GM12801 (cell line): Measurements from ENCODE around the gene DNMBP.

ENCODE experiments used
- TF ChIP-seq, protein P1 (sequence below): IDR thresholded peaks from one replicate; pipeline ENCODE4 v1.5.1; 2011; ENCODE audit warnings: control low read depth; ENCODE audit not compliant: insufficient read length; ENCODE audit errors: extremely low read depth

DNMBP gene

DNA sequence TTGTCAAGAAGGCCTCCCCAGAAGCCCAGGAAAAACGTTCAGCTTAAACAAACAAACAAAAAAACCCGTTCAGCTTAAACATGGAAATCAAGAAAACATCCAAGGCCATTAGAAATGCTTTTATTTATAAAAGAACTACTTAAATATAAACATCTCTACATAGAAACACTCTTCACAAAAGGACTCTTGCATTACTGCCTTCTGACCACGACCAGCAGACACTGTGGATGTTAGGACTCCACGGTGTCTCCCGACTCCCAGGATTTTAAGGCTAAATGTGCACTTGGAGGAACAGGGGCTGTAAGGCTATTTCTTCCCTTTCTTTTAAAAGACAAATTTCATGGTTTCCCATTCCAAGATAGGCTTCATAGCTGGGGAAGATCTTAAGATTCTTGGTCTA, 134.3 kb downstream of the DNMBP start:
- TF ChIP-seq, protein P1, sequence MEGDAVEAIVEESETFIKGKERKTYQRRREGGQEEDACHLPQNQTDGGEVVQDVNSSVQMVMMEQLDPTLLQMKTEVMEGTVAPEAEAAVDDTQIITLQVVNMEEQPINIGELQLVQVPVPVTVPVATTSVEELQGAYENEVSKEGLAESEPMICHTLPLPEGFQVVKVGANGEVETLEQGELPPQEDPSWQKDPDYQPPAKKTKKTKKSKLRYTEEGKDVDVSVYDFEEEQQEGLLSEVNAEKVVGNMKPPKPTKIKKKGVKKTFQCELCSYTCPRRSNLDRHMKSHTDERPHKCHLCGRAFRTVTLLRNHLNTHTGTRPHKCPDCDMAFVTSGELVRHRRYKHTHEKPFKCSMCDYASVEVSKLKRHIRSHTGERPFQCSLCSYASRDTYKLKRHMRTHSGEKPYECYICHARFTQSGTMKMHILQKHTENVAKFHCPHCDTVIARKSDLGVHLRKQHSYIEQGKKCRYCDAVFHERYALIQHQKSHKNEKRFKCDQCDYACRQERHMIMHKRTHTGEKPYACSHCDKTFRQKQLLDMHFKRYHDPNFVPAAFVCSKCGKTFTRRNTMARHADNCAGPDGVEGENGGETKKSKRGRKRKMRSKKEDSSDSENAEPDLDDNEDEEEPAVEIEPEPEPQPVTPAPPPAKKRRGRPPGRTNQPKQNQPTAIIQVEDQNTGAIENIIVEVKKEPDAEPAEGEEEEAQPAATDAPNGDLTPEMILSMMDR = no peak

DNA sequence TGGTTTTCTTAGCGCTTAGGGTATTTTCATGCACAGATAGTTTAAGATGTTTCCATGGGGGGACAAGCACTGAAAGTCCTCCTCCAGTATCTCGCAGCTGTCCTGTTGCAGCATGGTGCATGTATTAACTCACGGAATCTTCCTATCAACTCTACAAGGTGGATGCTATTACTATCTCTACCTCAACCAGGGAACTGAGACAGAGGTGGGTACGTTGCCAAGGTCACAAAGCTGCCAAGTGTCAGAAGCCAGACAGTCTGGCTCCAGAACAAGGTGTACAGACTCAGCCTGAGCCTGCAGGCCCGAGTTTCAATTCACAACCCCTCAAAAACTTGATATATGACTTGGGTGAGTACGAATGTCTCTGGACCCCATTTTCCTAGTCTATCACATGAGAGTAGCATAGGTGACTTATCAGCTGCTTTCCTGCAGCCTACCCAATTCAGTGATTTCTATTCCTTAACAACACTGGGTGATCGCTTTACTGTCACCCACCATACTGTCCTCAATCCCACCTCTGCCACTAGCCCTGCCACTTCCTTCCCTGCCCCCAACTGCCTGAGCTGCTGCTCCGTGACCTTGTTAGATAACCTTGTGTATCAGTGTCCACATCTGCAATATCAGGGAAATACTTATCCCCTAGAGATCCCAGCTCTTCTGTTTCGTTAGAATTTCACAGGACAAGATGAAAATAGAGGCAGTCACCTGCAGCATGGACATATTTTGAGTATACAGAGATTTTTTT, 135.2 kb downstream of the DNMBP start:
- TF ChIP-seq, protein P1 = no peak

DNA sequence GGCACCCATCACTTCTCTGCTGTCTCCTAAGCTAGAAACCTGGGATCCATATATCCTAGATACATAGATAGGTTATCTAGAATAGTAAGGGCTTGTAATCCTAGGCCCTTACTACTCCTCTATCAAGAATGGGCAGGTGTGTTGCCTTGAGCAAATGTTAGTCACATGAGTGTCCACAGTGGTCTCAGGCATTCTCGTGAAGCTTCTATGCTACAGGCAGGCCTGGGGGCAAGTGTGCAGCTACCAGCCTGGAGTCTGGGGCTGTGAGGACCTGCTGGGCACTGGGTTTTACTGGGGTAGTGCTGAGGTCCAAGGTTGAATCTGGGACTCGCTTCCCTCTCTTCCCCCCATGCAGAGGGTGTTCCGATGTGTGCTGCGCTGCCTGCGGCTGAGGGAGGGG, 135.9 kb downstream of the DNMBP start:
- TF ChIP-seq, protein P1 = no peak

DNA sequence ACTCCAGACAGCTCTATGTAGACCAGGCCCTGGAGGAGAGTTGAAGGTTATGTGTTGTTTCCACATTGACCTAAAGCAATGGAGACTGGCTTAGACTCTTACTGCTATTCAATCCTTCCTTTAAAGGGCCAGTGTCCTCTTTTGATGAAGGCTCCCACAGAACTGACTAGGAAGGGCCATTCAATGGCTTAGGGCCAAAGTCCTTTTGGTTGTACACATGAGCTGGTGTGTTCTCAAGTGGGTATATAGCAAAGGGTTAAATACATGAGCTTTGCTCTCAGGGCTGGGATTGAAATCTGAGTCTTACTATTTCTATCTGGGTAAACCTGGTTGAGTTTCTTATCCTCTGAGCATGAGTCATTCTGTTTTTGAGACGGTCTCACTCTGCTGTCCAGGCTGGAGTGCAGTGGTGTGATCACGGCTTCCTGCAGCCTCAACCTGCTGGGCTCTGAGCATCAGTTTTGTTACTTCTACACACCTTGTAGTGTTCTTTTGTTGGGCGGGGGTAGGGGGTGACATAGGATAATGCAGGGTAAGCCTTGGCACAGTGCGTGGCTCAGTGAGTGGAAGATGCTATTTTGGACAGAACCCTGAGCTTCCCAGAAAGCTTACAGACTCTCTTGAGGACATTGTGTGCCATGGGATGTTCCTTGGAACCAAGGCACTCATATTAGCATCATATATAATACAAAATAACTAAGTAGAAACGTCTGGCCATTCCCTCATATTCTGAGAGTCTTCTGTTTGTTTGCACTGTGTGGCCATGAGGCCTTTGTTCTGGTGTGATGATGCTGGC, 137.2 kb downstream of the DNMBP start:
- TF ChIP-seq, protein P1 = no peak

DNA sequence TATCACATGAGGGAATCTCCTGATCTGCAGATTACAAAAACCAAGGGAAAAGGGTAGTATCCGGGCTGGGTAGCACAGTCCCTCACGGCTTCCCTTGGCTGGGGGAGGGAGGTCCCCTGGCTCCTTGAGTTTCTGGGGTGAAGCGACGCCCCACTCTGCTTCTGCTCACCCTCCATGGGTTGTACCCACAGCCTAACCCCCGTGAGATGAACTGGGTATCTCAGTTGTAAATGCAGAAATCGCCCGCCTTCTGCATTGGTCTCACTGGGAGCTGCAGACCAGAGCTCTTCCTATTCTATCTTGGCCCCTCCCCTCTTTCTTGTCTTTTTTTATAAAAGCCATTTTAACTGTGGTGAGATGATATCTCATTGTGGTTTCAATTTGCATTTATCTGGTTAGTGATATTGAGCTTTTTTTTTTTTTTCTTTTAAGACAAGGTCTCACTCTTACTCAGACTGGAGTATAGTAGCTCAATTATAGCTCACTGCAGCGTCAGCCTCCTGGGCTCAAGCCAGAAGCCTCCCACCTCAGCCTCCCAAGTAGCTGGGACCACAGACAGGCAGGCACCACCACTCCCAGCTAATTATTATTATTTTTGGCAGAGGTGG, 139.5 kb downstream of the DNMBP start:
- TF ChIP-seq, protein P1 = no peak

DNA sequence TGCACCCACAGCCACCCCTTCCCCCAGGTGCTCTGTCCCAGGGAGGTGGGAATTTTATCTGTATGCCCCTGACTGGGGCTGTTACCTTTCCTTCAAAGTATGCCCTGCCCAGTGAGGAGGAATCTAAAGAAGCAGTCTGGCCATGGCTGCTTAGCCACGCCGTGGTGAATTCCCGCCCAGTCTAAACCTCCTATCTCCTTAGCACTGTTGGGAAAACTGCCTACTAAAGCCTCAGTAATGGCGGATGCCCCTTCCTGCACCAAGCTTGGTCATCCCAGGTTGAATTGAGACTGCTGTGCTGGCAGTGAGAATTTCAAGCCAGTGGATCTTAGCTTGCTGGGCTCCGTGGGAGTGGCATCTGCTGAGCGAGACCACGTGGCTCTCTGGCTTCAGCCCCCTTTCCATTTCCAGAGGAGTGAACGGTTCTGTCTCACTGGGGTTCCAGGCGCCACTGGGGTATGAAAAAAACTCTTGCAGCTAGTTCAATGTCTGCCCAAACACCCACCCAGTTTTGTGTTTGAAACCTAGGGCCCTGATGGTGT, 140.1 kb downstream of the DNMBP start:
- TF ChIP-seq, protein P1 = no peak

DNA sequence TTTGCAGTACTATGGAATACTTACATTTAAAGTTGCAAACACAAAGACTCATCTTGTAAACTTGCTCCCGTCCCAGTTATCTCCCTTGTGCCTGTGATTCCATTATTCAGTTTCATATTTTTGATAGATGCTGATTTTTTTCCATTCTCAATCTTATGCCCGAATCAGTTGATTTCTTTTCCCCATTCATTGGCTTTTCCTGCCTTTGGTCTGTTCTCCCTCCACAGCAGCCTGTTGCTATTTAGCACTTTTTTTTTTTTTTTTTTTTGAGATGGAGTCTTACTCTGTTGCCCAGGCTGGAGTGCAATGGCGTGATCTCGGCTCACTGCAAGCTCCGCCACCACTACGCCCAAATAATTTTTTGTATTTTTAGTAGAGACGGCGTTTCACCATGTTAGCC, 149.3 kb downstream of the DNMBP start:
- TF ChIP-seq, protein P1 = no peak
